GM23338 (cell line): ENCODE results near the gene THRB. TPM values are rescaled to one million over a fixed set of nuclear protein-coding genes. Genes with fewer than 3 reads are reported as not detected.
A peak's percentile ranks its signal among the peaks of the same experiment; 100 is the strongest.

Source experiments
- ATAC-seq: fragments of 200-7000 bp; cut with Tn5 transposase; 3 replicates; pipeline ENCODE4 v1.9.1; 2020
- DNase-seq: peaks from one replicate; pipeline ENCODE4 v3.0.0-alpha.2; 2015; ENCODE audit warnings: low spot score
- H2AFZ ChIP-seq: fragments of 200-600 bp; sonication (generic); 2 replicates; pipeline ENCODE4 v1.8.0; 2016; ENCODE audit warnings: antibody characterized with exemption, mild to moderate bottlenecking, moderate library complexity
- H3F3A ChIP-seq: fragments of 200-600 bp; sonication (generic); replicated peaks from 2 replicates; pipeline ENCODE4 v1.8.0; 2017; ENCODE audit warnings: antibody characterized with exemption, mixed run types, low read depth
- H3K27ac ChIP-seq: fragments of 200-600 bp; sonication (generic); 2 replicates; pipeline ENCODE4 v1.6.1; 2016; ENCODE audit warnings: low read depth
- H3K27me3 ChIP-seq: fragments of 200-600 bp; sonication (generic); 2 replicates; pipeline ENCODE4 v1.8.0; 2016; ENCODE audit warnings: mild to moderate bottlenecking, mixed run types, moderate library complexity; ENCODE audit not compliant: insufficient read depth
- H3K36me3 ChIP-seq: fragments of 200-600 bp; sonication (generic); 2 replicates; pipeline ENCODE4 v1.8.0; 2016; ENCODE audit warnings: mild to moderate bottlenecking; ENCODE audit not compliant: insufficient read depth
- H3K4me1 ChIP-seq: fragments of 200-600 bp; sonication (generic); 2 replicates; pipeline ENCODE4 v1.8.0; 2016; ENCODE audit warnings: mild to moderate bottlenecking, moderate library complexity; ENCODE audit not compliant: insufficient read depth
- H3K4me2 ChIP-seq: fragments of 200-600 bp; sonication (generic); 2 replicates; pipeline ENCODE4 v1.7.1; 2017; ENCODE audit warnings: mixed run types
- H3K4me3 ChIP-seq: fragments of 200-600 bp; sonication (generic); 2 replicates; pipeline ENCODE4 v1.6.1; 2016; ENCODE audit warnings: mixed run types
- H3K79me2 ChIP-seq: fragments of 200-600 bp; sonication (generic); replicated peaks from 2 replicates; pipeline ENCODE4 v1.8.0; 2017; ENCODE audit warnings: mild to moderate bottlenecking; ENCODE audit not compliant: insufficient read depth
- H3K9me2 ChIP-seq: fragments of 200-600 bp; sonication (generic); 2 replicates; pipeline ENCODE4 v1.8.0; 2017; ENCODE audit not compliant: insufficient read depth
- H4K20me1 ChIP-seq: fragments of 200-600 bp; sonication (generic); replicated peaks from 2 replicates; pipeline ENCODE4 v1.8.0; 2017; ENCODE audit warnings: mild to moderate bottlenecking; ENCODE audit not compliant: insufficient read depth
- H3K27ac Mint-ChIP-seq: 2 replicates; pipeline ENCODE4 v1.8.0; 2020; ENCODE audit warnings: inconsistent platforms, mild to moderate bottlenecking, moderate library complexity, mixed read lengths
- H3K27me3 Mint-ChIP-seq: 3 replicates; pipeline ENCODE4 v1.8.0; 2022; ENCODE audit warnings: low read depth, mild to moderate bottlenecking, moderate library complexity, mixed read lengths, inconsistent platforms; ENCODE audit not compliant: insufficient read depth, poor library complexity
- H3K36me3 Mint-ChIP-seq: 3 replicates; pipeline ENCODE4 v1.8.0; 2021; ENCODE audit warnings: low read depth, mild to moderate bottlenecking, inconsistent platforms, moderate library complexity, mixed read lengths
- H3K4me1 Mint-ChIP-seq: 3 replicates; pipeline ENCODE4 v1.8.0; 2020; ENCODE audit warnings: mild to moderate bottlenecking, inconsistent platforms, mixed read lengths
- H3K4me3 Mint-ChIP-seq: 3 replicates; pipeline ENCODE4 v1.8.0; 2021; ENCODE audit warnings: moderate library complexity, mild to moderate bottlenecking, inconsistent platforms, mixed read lengths
- H3K9me3 Mint-ChIP-seq: 3 replicates; pipeline ENCODE4 v1.8.0; 2020; ENCODE audit warnings: moderate library complexity, mild to moderate bottlenecking, inconsistent platforms, mixed read lengths
- CTCF ChIP-seq, 2 experiments: fragments of 200-600 bp in 1 of 2; sonication (generic) in 1 of 2; conservative IDR thresholded peaks; 2 replicates each; pipeline versions ENCODE4 v1.5.1 to v1.6.1; 2016 to 2017; ENCODE audit warnings: antibody characterized with exemption in 2 of 2, low read depth in 2 of 2, mild to moderate bottlenecking in 2 of 2, moderate library complexity in 1 of 2
- ETS1 ChIP-seq: IDR thresholded peaks from 2 replicates; pipeline ENCODE4 v1.6.1; 2016; ENCODE audit warnings: antibody characterized with exemption
- EZH2 ChIP-seq: fragments of 200-600 bp; sonication (generic); IDR thresholded peaks from one replicate; pipeline ENCODE4 v1.8.0; 2017; ENCODE audit warnings: antibody characterized with exemption, mild to moderate bottlenecking, low read depth; ENCODE audit not compliant: unreplicated experiment
- JUNB ChIP-seq: IDR thresholded peaks from one replicate; pipeline ENCODE4 v1.6.1; 2016; ENCODE audit warnings: antibody characterized with exemption; ENCODE audit not compliant: unreplicated experiment
- NANOG ChIP-seq: IDR thresholded peaks from 2 replicates; pipeline ENCODE4 v1.6.1; 2016; ENCODE audit warnings: antibody characterized with exemption, borderline replicate concordance
- REST ChIP-seq: IDR thresholded peaks from one replicate; pipeline ENCODE4 v1.6.1; 2018; ENCODE audit warnings: antibody characterized with exemption; ENCODE audit not compliant: unreplicated experiment
- ZNF114 ChIP-seq: fragments of 250-450 bp; sonication (Bioruptor Pico); IDR thresholded peaks from 2 replicates; pipeline ENCODE4 v1.5.0; 2020; ENCODE audit warnings: mild to moderate bottlenecking, moderate library complexity
- polyA plus RNA-seq: library from polyadenylated mRNA; unstranded; fragments of >200 nt; fragmentation: Nextera tagmentation; extraction: Ambion mirVana; gene quantifications from 2 replicates; pipeline ENCODE4 v1.2.1, GENCODE V29; 2016
- total RNA-seq: library from RNA; depleted of rRNA; stranded (reverse); fragments of >200 nt; shearing (Covaris generic); gene quantifications from 2 replicates; pipeline ENCODE4 v1.2.3, GENCODE V29; 2014

Gene THRB
- total and polyA plus RNA-seq, 2 experiments from 2014 or later: 1.7 to 3.2 TPM

- Histone ChIP-seq H3K36me3 (no peaks in the 10 kb centered on the region), H3F3A (no peaks in the 10 kb centered on the region), H3K79me2 (no peaks in the 10 kb centered on the region), H3K27ac (no peak overlapping the region), H3K27me3 (no peaks in the 10 kb centered on the region), H3K4me3 (no peak overlapping the region), H3K9me2 (0 out of 2 replicates have a peak, but pooled peaks cover 1% of the 10 kb centered on the region), H3K4me1 (peaks cover 22% of the 10 kb centered on the region), H4K20me1 (no peaks in the 10 kb centered on the region), H2AFZ (no peak overlapping the region), H3K4me2 (0 out of 2 replicates have a peak overlapping the region, but pooled peaks have one; percentile 0)
- Mint-ChIP-seq H3K9me3 (no peaks in the 10 kb centered on the region), H3K36me3 (no peaks in the 10 kb centered on the region), H3K27me3 (peaks cover 2% of the 10 kb centered on the region), H3K4me3 (no peak overlapping the region), H3K27ac (no peak overlapping the region), H3K4me1 (peaks cover 31% of the 10 kb centered on the region)
- DNase-seq (peak; percentile 54), ATAC-seq (peak; percentile 52)
- TF ChIP-seq REST (peak; percentile 49), JUNB (no peak), ETS1 (no peak), NANOG (no peak), EZH2 (no peak)
Measured at GRCh38 chr3:24220859-24221657, 273.6 kb downstream of the THRB start.

- H3K9me3 Mint-ChIP-seq: no peaks in the 10 kb centered on the region
- Histone ChIP-seq H3K4me3 (no peak overlapping the region), H4K20me1 (no peaks in the 10 kb centered on the region), H3K36me3 (no peaks in the 10 kb centered on the region), H3K9me2 (0 out of 2 replicates have a peak, but pooled peaks cover 4% of the 10 kb centered on the region), H3K4me1 (peaks cover 5% of the 10 kb centered on the region; the same call in 1 of the 2 replicates), H2AFZ (no peak overlapping the region), H3K27ac (no peak overlapping the region), H3F3A (no peaks in the 10 kb centered on the region), H3K4me2 (no peak overlapping the region), H3K79me2 (no peaks in the 10 kb centered on the region), H3K27me3 (no peaks in the 10 kb centered on the region)
- no peak for TF ChIP-seq EZH2
- no peak for TF ChIP-seq CTCF (conservative IDR thresholded peaks at IDR 0.05; ENCODE audit: low read depth in 2 of 2)
- no peak for TF ChIP-seq NANOG
- TF ChIP-seq ZNF114: no peak
- DNase-seq (no peak), ATAC-seq (no peak)
- H3K27ac Mint-ChIP-seq: no peak overlapping the region
- H3K4me3 Mint-ChIP-seq: no peak overlapping the region
- peaks cover 2% of the 10 kb centered on the region for H3K27me3 Mint-ChIP-seq
- no peaks in the 10 kb centered on the region for H3K36me3 Mint-ChIP-seq
- peaks cover 11% of the 10 kb centered on the region; the same call in 2 of the 3 replicates for H3K4me1 Mint-ChIP-seq
Measured at GRCh38 chr3:24215502-24215901, 279.1 kb downstream of the THRB start.
